Thyroid gland (tissue), 4 donors: ENCODE data around the gene CD3G.

Experiments
- POLR2A ChIP-seq, 2 donors: fragments of 450-650 bp; IDR thresholded peaks; one replicate each; pipeline ENCODE4 v1.6.1; 2017; ENCODE audit warnings: antibody characterized with exemption in 2 of 2, mild to moderate bottlenecking in 2 of 2, moderate library complexity in 1 of 2
- TF ChIP-seq, protein P1 (sequence below), 6 experiments: fragments of 200-600 bp in 3 of 6; fragments of 450-650 bp in 3 of 6; sonication (generic) in 3 of 6; IDR thresholded peaks; one replicate each; pipeline ENCODE4 v1.5.1; 2016 to 2019; ENCODE audit warnings: antibody characterized with exemption in 6 of 6, mild to moderate bottlenecking in 2 of 6, inconsistent platforms in 1 of 6, moderate library complexity in 1 of 6

DNA sequence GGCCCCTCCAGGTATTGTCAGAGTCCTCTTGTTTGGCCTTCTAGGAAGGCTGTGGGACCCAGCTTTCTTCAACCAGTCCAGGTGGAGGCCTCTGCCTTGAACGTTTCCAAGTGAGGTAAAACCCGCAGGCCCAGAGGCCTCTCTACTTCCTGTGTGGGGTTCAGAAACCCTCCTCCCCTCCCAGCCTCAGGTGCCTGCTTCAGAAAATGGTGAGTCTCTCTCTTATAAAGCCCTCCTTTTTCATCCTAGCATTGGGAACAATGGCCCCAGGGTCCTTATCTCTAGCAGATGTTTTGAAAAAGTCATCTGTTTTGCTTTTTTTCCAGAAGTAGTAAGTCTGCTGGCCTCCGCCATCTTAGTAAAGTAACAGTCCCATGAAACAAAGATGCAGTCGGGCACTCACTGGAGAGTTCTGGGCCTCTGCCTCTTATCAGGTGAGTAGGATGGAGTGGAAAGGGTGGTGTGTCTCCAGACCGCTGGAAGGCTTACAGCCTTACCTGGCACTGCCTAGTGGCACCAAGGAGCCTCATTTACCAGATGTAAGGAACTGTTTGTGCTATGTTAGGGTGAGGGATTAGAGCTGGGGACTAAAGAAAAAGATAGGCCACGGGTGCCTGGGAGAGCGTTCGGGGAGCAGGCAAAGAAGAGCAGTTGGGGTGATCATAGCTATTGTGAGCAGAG lies 39.4 kb upstream of the CD3G start, which contains the start of gene CD3E:
- no peak for TF ChIP-seq POLR2A (IDR thresholded peaks at IDR 0.05)
- TF ChIP-seq, protein P1, sequence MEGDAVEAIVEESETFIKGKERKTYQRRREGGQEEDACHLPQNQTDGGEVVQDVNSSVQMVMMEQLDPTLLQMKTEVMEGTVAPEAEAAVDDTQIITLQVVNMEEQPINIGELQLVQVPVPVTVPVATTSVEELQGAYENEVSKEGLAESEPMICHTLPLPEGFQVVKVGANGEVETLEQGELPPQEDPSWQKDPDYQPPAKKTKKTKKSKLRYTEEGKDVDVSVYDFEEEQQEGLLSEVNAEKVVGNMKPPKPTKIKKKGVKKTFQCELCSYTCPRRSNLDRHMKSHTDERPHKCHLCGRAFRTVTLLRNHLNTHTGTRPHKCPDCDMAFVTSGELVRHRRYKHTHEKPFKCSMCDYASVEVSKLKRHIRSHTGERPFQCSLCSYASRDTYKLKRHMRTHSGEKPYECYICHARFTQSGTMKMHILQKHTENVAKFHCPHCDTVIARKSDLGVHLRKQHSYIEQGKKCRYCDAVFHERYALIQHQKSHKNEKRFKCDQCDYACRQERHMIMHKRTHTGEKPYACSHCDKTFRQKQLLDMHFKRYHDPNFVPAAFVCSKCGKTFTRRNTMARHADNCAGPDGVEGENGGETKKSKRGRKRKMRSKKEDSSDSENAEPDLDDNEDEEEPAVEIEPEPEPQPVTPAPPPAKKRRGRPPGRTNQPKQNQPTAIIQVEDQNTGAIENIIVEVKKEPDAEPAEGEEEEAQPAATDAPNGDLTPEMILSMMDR (IDR thresholded peaks at IDR 0.05) = no peak
